Keratinocyte (primary cell): ENCODE measurements around the gene COQ7. TPM values are rescaled to one million over a fixed set of nuclear protein-coding genes. Genes with fewer than 3 reads are reported as not detected.

Source experiments
- DNase-seq: peaks from one replicate; pipeline ENCODE4 v3.0.0-alpha.2; 2011; ENCODE audit warnings: low read depth, missing footprints, low spot score
- FAIRE-seq: peaks from 2 replicates; lab custom pipeline; 2011; peaks lifted over from hg19 to GRCh38; lab: Jason Lieb, UNC
- H2AFZ ChIP-seq: 2 replicates; pipeline ENCODE4 v1.6.0; 2012; ENCODE audit warnings: low read length, control low read depth, inconsistent platforms; ENCODE audit not compliant: control insufficient read depth
- H3K27ac ChIP-seq: 2 replicates; pipeline ENCODE4 v1.5.1; 2011; ENCODE audit warnings: low read length; ENCODE audit not compliant: control insufficient read depth, insufficient read depth
- H3K27me3 ChIP-seq: 3 replicates; pipeline ENCODE4 v1.6.0; 2011; ENCODE audit warnings: low read length; ENCODE audit not compliant: control insufficient read depth, insufficient read depth; ENCODE audit errors: extremely low read depth
- H3K36me3 ChIP-seq, 2 experiments: 2 replicates in 1 of 2; 3 replicates in 1 of 2; pipeline ENCODE4 v1.5.1; 2011; ENCODE audit warnings: low read length in 2 of 2, mild to moderate bottlenecking in 1 of 2; ENCODE audit not compliant: control insufficient read depth in 2 of 2, insufficient read depth in 2 of 2; ENCODE audit errors: extremely low read depth in 1 of 2
- H3K4me1 ChIP-seq: 3 replicates; pipeline ENCODE4 v1.5.1; 2011; ENCODE audit warnings: low read length; ENCODE audit not compliant: control insufficient read depth, insufficient read depth; ENCODE audit errors: extremely low read depth
- H3K4me2 ChIP-seq: 3 replicates; pipeline ENCODE4 v1.6.0; 2011; ENCODE audit warnings: low read depth, low read length; ENCODE audit not compliant: control insufficient read depth, insufficient read depth; ENCODE audit errors: extremely low read depth
- H3K4me3 ChIP-seq, 3 experiments: fragments of 200-600 bp in 1 of 3; sonication (generic) in 1 of 3; 2 replicates in 2 of 3; 3 replicates in 1 of 3; pipeline ENCODE4 v1.5.1; 2011 to 2016; ENCODE audit warnings: low read length in 3 of 3, mild to moderate bottlenecking in 3 of 3, control low read depth in 2 of 3, inconsistent platforms in 1 of 3, low read depth in 1 of 3, mixed read lengths in 1 of 3, mixed run types in 1 of 3, moderate library complexity in 1 of 3; ENCODE audit not compliant: control insufficient read depth in 2 of 3, insufficient read depth in 2 of 3; ENCODE audit errors: extremely low read depth in 1 of 3
- H3K79me2 ChIP-seq: 2 replicates; pipeline ENCODE4 v1.6.0; 2012; ENCODE audit warnings: low read length; ENCODE audit not compliant: control insufficient read depth, insufficient read depth
- H3K9ac ChIP-seq: 3 replicates; pipeline ENCODE4 v1.6.0; 2011; ENCODE audit warnings: low read length; ENCODE audit not compliant: control insufficient read depth, insufficient read depth; ENCODE audit errors: extremely low read depth
- H3K9me1 ChIP-seq: 3 replicates; pipeline ENCODE4 v1.6.0; 2011; ENCODE audit warnings: low read length; ENCODE audit not compliant: control insufficient read depth, insufficient read depth; ENCODE audit errors: extremely low read depth
- H3K9me3 ChIP-seq: 2 replicates; pipeline ENCODE4 v1.5.1; 2012; ENCODE audit warnings: low read depth, low read length; ENCODE audit not compliant: control insufficient read depth
- H4K20me1 ChIP-seq: 3 replicates; pipeline ENCODE4 v1.6.0; 2011; ENCODE audit warnings: low read length; ENCODE audit not compliant: control insufficient read depth, insufficient read depth; ENCODE audit errors: extremely low read depth
- CTCF ChIP-seq, 3 experiments: IDR thresholded peaks in 1 of 3; conservative IDR thresholded peaks in 1 of 3; optimal IDR thresholded peaks in 1 of 3; 2 replicates in 2 of 3; 3 replicates in 1 of 3; pipeline versions ENCODE3 to v1.5.1; 2011; ENCODE audit warnings: low read length in 3 of 3, mild to moderate bottlenecking in 3 of 3, moderate library complexity in 2 of 3, control low read depth in 1 of 3, inconsistent platforms in 1 of 3; ENCODE audit not compliant: insufficient read depth in 2 of 3; ENCODE audit errors: extremely low read depth in 1 of 3
- EZH2 ChIP-seq: IDR thresholded peaks from one replicate; pipeline ENCODE4 v1.6.1; 2012; ENCODE audit warnings: inconsistent platforms, mild to moderate bottlenecking, low read length, moderate library complexity
- dilution Hi-C: fragments of 300-500 bp; cut with MboI; formaldehyde crosslinking; loops from one replicate; pipeline ENCODE4 v1.7.0; 2020; ENCODE audit warnings: low sequenced_read_pairs; ENCODE audit not compliant: extremely low pct_ligation_motif_present
- polyA plus RNA-seq, 5 experiments: library from polyadenylated mRNA; depleted of rRNA in 3 of 5; stranded (reverse) in 3 of 5; stranded (forward) in 1 of 5; unstranded in 1 of 5; fragments of >200 nt; gene quantifications; 1 replicate in 1 of 5; 2 replicates in 3 of 5; 3 replicates in 1 of 5; pipeline versions ENCODE4 v1.2.1 to v1.2.3, GENCODE V29; 2011 to 2012; ENCODE audit warnings: missing spikeins in 2 of 5, low read depth in 1 of 5, low replicate concordance in 1 of 5

The COQ7 gene
- polyA plus RNA-seq, 1 donor (not counting 4 experiments of a cell fraction or from before 2014, with no cell fraction given): 11.0 TPM

GRCh38 chr16:19021747-19022146 lies 45.7 kb upstream of the COQ7 start:
- no peaks in the 10 kb centered on the region for H3K4me1 ChIP-seq
- no peak overlapping the region for H3K9ac ChIP-seq
- no peak overlapping the region for H3K27ac ChIP-seq
- no peaks in the 10 kb centered on the region for H3K27me3 ChIP-seq
- TF ChIP-seq EZH2 (no peak), CTCF (optimal IDR thresholded peaks at IDR 0.05 in 1 of 3, IDR thresholded peaks at IDR 0.05 in 1 of 3, conservative IDR thresholded peaks at IDR 0.05 in 1 of 3; ENCODE audit: extremely low read depth in 1 of 3, insufficient read depth in 2 of 3, low read length in 3 of 3) (no peak)
- no peaks in the 10 kb centered on the region for H3K9me3 ChIP-seq
- FAIRE-seq (no peak), DNase-seq (no peak)
- H3K4me3 ChIP-seq: no peak overlapping the region
- H3K9me1 ChIP-seq: no peaks in the 10 kb centered on the region
- H3K79me2 ChIP-seq: no peaks in the 10 kb centered on the region
- no peaks in the 10 kb centered on the region for H4K20me1 ChIP-seq
- dilution Hi-C loops: no loop called here
- peaks cover 1 to 4% of the 10 kb centered on the region in 2 experiments for H3K36me3 ChIP-seq
- no peak overlapping the region for H2AFZ ChIP-seq
- no peak overlapping the region for H3K4me2 ChIP-seq

- no peaks in the 10 kb centered on the region for H3K27me3 ChIP-seq
- no peak for FAIRE-seq
These were observed 40.0 kb upstream of the COQ7 start for GRCh38 chr16:19027416-19027815.

More at GRCh38 chr16:19027416-19027815, 40.0 kb upstream of the COQ7 start:
- Histone ChIP-seq H3K4me1 (no peaks in the 10 kb centered on the region), H3K9me1 (no peaks in the 10 kb centered on the region), H2AFZ (no peak overlapping the region), H3K9me3 (no peaks in the 10 kb centered on the region), H3K79me2 (no peaks in the 10 kb centered on the region), H3K36me3 (peaks cover 0 to 7% of the 10 kb centered on the region in 2 experiments), H4K20me1 (no peaks in the 10 kb centered on the region), H3K9ac (no peak overlapping the region), H3K4me2 (no peak overlapping the region), H3K4me3 (no peak overlapping the region), H3K27ac (no peak overlapping the region)
- DNase-seq: no peak
- dilution Hi-C loops: no loop called here
- TF ChIP-seq EZH2: no peak
- TF ChIP-seq CTCF (optimal IDR thresholded peaks at IDR 0.05 in 1 of 3, IDR thresholded peaks at IDR 0.05 in 1 of 3, conservative IDR thresholded peaks at IDR 0.05 in 1 of 3; ENCODE audit: extremely low read depth in 1 of 3, insufficient read depth in 2 of 3, low read length in 3 of 3): no peak
